NCI-H1930 (cell line): Measurements from ENCODE around the gene NUTF2.
"Not testable (repeated sequence)": the region's sequence is repeated elsewhere in the genome, so short reads cannot be mapped to it uniquely, and the experiment has no call there.

Experiments used
- DNase-seq, 2 experiments: peaks; one replicate each; lab custom pipeline; 2025; lab: John Stamatoyannopoulos, UW

The NUTF2 gene

DNA sequence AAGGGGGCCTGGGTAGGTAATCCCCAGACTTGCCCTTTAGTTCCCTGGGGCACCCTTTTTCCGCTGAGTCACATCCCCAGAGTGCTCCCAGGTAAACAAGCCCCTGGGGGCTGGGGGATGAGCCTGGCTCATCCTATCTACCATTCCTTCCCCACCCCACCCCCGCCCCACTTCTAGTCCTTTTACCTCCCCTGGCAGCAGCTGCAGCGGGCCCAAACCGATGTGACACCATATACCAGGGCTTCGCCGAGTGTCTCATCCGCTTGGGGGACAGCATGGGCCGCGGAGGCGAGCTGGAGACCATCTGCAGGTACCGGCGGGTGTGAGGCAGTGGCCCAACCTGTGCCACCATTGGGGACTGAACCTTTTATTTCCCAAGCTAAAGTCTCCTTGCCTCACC lies 38.8 kb downstream of the NUTF2 start:
- DNase-seq: no peak

DNA sequence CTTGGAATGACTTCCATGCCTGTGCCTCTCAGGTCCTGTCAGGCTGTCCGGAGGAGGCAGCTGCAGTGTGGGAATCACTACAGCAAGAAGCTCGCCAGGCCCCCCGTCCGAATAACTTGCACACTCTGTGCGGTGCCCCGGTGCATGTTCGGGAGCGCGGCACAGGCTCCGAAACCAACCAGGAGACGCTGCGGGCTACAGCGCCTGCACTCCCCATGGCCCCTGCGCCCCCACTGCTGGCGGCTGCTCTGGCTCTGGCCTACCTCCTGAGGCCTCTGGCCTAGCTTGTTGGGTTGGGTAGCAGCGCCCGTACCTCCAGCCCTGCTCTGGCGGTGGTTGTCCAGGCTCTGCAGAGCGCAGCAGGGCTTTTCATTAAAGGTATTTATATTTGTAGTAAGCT lies 39.2 kb downstream of the NUTF2 start:
- DNase-seq: no peak

DNA sequence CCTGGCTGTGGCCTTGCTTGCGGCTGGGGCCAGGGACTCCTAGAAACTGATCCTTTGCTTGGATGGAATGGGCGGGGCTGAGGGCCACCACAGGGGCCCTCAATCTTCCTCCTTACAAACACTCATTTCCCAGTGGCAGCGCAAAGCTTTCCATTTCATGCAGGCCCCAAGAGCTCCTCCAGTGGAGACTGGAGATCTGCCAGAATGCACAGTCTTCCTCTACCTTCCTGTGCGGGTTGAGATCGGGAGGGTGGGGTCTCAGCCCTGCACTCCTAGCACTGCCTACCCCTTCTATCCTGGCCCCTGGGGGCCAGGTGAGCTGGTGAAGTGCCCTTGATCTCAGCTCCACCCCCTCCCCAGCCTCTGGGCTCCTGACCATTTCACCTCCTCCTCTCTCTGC lies 39.7 kb downstream of the NUTF2 start:
- DNase-seq: no peak

DNA sequence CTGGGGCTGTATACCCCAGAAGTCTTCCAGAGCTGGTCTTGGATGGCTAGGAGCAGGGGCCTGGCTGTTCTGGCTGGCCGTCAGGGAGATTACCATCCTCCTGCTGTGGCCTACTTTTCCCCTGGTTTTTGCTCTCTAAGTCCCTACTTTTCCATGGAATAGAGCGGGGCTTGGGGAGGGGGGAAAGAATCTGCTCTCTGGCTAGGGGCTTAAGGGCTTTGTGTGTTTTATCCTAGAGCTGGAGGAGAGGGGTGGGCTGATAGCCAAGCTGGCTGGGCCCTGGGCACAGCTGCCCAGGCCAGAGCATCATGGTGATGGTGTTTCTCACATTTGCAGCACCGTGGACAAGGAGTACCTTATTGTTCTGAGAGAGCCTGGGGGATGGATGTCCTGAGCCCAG lies 41.6 kb downstream of the NUTF2 start:
- no peak for DNase-seq

DNA sequence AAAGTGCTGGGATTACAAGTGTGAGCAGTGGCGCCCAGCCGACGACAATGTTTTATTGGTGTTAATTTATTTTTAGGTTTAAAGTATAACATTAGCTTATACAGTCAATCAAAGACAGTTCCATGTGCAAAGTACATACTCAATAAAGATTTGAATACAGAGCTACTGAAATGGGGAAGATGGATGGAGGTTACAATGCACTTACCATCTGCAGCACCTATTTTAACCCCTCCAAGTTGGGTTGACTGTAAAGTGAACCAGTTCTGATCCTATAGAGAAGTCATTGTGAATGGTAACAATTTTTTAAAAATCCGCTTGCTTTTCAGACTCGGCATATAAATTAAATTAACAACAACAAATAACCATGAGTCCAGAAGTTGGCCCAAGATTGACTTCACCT lies 45.6 kb downstream of the NUTF2 start:
- DNase-seq: no peak

DNA sequence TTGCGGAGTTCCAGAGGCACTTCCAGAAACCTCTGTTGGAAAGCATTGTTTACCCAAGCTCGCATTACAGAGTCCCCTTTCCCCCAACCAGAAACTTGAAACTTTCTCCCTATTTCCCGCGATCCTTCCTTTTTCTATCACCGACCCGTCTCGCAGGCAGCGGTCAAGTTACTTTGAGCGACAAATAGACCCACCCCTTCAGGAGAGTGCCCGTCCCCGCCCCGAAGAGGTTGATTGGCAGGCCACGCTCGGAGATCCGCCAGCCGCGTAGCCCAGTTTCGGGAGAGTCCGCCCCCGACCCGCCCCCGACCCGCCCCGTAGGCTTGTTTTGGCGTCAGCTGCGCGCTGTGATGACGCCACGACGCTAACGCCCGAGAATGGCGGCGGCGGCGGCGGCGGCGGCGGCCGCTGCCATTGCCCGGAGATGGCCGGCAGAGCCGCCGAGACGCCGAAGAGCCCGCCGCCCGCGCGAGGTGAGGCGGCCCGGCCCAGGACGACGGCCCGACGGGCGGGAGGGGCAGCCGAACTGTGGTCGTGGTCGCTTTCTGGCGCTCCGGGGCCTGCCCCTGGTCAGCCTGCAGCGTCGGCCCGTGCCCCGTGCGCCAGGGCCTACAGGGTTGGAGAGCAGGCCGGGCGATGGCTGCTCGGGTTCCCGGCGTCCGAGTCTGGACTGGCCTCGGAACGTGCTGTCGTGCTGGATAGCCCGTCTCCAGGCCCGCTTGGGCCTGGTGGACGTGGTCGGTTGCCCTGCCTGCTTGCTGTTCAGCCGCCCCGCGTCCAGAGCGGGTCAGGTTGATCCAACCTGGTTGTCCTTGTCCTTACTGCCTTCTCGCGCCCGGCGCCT lies 46.4 kb downstream of the NUTF2 start, which contains the start of gene PSKH1:
Gene PSKH1, plus strand, starts transcription at position 356 of the 844 bp plus-strand sequence. CDS start 15,496 bp downstream, outside the sequence.
- DNase-seq: peak; percentile 83 to 89

DNA sequence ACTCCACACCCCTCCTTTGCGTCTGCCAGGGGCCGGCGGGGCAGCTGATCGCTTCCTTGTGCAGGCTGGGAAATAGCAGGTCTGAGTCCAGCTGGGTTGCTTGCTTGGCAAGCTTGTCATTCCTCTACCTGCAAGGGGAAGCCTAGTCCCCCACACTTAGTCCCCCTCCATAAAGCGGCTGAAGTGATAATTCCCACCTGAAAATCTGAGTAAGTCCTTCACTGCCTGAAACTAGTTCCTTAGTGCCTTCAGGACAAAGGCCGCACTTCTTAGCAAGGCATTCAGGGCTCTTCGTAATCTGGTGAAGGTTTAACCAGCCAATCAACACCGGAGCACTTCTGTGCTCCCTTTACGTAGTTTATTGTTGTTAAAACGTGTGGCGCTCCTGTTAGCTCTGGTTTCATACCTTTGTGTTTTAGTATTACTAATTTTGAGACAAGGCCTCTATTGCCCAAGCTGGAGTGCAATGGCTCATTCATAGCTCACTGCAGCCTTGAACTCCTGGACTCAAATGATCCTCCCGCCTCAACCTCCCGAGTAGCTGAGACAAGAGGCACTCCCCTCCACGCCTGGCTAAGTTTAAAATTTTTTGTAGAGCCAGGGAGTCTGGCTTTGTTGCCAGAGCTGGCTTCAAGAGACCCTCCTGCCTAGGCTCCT lies 47.1 kb downstream of the NUTF2 start:
- no peak for DNase-seq

DNA sequence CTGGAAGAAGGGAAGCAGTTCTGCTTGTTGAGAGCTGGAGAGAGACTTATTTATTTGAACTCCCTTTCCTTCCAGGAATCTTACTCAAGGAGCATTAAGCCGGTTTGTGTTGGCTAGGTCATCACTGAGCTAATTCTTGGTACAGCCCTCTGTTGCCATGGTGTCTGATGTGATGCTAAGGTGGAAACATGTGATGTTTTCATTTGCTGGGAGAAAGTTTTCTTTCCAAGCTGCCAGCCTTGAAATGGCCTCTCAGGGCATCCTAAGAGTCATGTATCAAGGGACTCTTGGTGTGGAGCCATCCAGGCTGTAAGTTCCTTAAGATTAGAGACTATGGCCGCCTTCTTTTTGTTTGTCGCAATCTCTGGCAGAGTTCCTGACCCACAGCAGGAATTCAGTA lies 50.5 kb downstream of the NUTF2 start:
- DNase-seq: no peak

DNA sequence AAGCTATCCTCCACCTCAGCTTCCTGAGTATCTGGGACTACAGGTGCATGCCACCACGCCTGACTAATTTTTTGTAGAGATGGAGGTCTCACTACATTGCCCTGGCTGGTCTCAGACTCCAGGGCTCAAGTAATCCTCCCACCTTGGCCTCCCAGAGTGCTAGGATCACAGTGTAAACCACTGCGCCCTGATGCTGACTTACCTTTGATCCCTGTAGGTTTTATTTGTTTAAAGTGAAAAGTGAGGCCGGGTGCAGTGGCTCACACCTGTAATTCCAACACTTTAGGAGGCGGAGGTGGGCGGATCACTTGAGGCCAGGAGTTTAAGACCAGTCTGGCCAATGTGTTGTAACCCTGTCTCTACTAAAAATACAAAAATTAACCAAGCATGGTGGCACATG lies 55.0 kb downstream of the NUTF2 start:
- no peak for DNase-seq

DNA sequence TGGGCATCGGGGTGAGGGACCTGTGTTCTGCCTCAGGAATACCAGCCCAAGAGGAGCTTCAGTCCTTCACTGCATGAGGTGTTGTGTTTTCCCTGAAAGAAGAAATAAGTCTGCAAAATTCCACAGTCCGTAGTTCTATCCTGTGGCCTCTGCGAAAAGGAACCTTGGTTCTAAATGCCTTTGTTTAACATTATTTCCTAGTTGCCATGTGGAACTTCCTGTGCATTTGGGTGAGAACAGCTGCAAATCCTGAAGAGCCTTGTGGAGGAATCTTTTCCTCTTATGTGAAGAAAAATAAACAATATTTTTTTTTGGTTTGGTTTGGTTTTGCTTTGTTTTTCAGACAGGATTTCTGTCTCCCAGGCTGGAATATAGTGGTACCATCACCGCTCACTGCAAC lies 56.1 kb downstream of the NUTF2 start:
- no peak for DNase-seq

DNA sequence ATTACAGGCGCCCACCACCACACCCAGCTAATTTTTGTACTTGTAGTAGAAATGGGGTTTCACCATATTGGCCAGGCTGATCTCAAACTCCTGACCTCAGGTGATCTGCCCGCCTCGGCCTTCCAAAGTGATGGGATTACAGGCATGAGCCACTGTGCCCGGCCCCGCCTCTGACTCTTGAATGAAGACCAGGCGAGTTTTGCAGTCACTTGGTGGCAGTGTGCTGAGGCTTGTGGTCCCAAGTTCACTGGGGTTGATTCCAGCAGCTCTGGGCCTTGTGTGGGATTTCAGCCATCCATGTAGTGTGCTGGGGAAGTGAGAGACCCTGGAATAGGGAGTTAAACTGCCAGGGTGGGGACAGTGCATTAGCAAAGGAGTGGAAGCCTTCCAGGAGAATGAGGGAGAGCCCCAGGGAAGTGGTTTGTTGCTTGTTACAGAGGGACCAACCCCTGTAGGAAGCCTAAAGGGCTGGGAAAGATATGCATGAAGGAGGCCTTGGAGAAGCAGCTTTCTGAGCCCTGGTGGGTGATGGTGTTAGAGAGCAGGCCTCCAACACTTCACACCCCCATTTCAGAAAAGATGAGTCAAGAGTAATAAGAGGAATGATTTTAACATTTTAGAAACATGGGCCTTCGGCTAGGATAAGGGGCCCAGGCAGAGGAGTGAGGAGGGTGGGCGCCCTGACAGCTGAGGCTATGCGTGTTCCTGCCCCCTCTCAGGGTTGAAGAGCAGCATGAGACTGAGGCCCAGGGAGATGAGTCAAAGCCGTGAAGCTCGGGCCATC lies 60.9 kb downstream of the NUTF2 start:
- DNase-seq: no peak

DNA sequence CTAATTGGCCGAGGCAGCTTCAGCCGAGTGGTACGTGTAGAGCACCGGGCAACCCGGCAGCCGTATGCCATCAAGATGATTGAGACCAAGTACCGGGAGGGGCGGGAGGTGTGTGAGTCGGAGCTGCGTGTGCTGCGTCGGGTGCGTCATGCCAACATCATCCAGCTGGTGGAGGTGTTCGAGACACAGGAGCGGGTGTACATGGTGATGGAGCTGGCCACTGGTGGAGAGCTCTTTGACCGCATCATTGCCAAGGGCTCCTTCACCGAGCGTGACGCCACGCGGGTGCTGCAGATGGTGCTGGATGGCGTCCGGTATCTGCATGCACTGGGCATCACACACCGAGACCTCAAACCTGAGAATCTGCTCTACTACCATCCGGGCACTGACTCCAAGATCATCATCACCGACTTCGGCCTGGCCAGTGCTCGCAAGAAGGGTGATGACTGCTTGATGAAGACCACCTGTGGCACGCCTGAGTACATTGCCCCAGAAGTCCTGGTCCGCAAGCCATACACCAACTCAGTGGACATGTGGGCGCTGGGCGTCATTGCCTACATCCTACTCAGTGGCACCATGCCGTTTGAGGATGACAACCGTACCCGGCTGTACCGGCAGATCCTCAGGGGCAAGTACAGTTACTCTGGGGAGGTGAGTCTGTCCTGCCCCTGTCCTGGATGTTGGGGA lies 62.5 kb downstream of the NUTF2 start:
- DNase-seq: no peak

DNA sequence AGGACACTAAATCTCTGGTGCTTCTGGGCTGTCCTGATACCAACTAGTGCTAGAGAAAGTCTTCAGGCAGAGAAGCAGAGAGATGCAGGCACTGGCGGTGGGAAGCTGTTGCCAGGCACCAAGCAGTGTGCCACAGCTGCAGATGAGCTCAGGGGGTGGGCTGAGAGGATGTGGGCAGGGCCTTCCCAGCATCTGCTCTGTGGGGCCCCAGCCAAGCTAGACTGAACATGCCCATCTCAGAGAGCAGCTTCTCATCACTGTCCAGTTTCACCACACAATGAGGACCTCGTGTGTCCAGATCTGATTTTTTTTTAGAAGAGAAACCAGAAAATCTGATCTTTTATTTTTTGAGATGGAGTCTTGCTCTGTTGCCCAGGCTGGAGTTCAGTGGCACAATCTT lies 63.4 kb downstream of the NUTF2 start:
- DNase-seq: no peak

DNA sequence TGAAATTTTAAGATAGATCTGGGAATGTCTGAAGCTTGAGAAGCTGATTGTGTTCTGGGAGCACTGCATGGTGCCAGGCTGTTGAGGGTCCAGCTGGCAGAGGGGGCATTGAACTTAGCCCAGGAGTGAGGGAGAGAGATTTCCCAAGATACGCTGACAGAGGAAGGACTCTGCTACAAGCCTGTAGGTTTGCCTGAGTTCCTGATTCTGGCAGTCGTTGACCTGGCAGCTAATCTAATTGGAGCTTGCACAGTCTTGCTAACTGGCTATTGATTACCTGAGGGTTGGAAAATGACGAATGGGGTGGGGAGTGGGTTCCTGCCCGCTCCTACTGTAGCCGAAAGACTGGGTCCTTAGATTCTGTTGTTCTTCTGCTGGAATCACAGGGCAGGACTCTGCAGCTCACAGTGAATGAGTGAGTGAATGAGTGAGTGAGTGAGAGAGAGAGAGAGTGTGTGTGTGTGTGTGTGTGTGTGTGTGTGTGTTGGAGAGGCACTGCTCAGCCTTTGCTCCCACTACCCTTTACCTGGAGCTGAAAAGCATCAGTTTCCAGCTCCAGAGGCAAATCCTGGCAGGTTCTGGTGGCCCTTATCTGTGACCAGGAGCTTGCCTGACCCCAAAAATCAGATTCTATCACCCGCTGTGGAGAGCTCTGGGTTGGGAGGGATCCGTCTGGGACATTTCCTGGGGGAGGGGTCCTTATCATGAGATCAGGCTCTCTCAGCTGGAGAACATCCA lies 68.2 kb downstream of the NUTF2 start:
- DNase-seq: no peak

DNA sequence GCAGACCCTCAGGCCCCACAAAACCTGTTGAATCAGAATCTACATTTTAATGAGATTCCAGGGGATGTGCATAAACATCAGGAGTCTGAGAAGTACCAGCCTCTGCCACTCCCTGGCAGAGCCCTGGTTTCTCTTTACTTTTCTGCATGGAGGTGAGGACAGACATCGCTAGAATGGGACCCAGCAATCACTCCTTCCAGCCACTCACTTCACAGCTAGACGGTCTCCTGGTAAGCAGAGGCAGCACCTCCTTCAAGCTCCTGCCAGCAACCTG lies 68.7 kb downstream of the NUTF2 start:
- DNase-seq: not testable (repeated sequence)

DNA sequence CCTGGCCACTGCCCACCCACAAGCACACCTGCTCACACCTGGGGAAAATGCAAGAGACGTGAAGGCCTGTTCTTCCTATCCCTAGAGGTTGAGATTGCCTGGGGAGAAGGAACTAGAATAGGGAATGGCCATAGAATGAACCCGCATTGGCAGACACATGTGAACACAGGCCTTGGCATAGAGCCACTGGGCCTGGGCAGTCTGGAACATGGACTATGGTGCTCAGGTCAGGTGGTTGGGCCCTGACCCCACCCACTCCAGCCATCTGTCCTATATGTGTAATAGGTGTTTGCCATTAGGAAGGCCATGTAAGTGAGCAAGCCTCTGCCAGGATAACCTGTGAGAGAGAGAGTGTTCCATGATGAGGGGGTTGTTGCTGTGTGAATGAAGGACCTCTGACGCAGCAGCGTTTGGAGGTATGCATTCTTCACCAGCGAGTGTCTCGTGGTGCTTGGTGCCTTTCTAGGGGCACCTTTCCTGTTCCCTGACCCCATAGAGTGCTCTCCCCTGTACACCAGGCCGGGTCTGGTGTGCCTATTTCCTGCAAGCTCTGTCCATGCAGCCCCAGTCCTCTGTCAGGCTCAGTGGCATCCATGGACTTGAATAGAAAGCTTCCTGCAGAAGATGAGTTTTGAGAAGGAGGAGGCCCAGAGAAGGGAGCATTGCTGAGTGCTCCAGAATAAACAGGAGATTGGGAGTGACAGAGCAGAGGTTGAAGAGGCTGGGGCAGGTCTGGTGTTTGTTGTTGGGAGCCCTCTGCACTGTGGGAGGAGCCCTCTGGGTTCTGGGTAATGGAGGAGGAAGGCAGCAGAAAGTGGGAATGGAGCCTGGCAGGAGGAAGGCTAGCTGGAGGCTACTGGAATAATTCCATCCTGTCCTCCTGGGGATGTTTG lies 69.3 kb downstream of the NUTF2 start:
- no peak for DNase-seq

DNA sequence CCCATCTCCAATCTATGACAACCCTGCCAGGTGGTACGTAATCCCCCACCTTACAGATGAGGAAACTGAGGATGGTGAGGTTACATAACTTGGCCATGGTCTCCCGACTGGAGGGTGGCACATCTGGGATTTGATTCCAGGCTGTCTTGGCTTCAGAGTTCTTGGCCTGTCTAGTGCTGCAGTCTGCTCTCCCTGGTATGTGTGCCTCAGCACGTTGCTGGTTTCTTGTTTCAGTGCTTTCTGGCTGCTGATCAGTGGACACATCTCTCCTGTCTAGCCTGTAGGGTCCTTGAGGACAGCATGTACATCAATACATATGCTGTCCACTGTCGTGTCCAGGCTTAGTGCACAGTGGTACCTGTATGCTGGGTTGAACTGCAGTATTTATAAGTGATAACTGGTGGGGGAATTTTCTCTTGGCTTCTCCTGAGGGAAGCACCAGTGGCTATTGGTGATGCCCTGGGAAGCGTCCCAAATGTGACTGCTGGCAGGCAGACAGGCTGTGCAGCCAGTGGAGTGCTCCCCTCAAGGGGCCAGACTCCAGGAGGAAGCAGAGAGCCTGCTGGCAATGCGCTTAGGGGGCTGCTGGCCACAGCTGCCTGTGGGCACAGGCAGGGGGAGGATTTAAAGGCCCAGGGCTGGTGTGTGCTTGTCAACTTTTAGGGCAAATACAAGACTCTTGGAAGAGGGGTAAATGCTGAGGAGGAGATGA lies 70.6 kb downstream of the NUTF2 start:
- no peak for DNase-seq

DNA sequence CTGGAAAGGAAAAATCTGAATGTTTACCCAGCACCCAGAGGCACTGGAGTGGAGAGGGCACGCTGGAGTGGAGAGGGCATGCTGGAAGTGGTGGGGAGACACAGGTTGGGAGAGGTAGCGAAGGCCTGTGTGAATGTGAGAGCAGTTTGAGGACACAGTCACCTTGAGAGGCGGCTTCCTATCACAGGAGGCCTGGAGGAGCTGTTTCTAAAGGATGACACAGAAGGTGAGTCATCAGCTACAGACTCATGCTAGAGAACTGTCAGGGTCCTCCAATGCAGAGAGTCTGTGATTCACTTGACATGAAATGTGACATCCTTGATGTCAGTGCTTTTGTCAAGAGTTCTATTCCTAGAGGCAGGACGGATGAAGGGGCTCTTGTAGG lies 71.1 kb downstream of the NUTF2 start:
- no peak for DNase-seq

DNA sequence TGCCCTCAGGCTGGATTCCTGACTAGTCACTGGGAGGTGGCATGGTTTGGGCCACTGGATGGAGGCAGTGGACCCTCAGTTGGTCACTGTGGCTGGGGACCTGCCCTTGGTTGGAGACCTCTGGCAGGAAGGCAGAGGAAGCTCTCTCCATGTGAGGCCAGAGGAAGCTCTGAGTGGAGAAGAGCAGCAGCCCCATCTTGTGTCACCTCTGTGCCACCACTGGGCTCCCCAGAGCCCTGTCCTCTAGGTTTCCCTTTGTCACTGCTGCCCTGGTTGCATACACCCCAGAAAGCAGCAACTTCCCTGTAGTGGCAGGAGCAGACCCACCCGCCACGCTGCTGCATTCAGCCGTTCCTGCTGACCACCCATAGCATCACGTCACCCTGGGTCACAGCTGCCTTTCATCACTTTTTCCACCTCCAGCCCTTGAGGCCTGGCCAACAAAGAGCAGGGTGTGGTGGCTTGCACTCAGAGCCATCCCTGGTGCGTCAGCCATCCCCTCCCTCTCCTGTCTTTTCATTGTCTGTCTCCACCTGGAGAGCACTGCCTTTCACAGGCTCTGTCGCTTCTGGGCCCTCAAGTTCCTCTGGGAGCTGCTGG lies 73.0 kb downstream of the NUTF2 start:
- DNase-seq: no peak
